ENCODE measurements around the gene CASKIN1.

The CASKIN1 gene, protein sequence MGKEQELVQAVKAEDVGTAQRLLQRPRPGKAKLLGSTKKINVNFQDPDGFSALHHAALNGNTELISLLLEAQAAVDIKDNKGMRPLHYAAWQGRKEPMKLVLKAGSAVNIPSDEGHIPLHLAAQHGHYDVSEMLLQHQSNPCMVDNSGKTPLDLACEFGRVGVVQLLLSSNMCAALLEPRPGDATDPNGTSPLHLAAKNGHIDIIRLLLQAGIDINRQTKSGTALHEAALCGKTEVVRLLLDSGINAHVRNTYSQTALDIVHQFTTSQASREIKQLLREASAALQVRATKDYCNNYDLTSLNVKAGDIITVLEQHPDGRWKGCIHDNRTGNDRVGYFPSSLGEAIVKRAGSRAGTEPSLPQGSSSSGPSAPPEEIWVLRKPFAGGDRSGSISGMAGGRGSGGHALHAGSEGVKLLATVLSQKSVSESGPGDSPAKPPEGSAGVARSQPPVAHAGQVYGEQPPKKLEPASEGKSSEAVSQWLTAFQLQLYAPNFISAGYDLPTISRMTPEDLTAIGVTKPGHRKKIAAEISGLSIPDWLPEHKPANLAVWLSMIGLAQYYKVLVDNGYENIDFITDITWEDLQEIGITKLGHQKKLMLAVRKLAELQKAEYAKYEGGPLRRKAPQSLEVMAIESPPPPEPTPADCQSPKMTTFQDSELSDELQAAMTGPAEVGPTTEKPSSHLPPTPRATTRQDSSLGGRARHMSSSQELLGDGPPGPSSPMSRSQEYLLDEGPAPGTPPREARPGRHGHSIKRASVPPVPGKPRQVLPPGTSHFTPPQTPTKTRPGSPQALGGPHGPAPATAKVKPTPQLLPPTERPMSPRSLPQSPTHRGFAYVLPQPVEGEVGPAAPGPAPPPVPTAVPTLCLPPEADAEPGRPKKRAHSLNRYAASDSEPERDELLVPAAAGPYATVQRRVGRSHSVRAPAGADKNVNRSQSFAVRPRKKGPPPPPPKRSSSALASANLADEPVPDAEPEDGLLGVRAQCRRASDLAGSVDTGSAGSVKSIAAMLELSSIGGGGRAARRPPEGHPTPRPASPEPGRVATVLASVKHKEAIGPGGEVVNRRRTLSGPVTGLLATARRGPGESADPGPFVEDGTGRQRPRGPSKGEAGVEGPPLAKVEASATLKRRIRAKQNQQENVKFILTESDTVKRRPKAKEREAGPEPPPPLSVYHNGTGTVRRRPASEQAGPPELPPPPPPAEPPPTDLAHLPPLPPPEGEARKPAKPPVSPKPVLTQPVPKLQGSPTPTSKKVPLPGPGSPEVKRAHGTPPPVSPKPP (N-terminal part only)

DNA sequence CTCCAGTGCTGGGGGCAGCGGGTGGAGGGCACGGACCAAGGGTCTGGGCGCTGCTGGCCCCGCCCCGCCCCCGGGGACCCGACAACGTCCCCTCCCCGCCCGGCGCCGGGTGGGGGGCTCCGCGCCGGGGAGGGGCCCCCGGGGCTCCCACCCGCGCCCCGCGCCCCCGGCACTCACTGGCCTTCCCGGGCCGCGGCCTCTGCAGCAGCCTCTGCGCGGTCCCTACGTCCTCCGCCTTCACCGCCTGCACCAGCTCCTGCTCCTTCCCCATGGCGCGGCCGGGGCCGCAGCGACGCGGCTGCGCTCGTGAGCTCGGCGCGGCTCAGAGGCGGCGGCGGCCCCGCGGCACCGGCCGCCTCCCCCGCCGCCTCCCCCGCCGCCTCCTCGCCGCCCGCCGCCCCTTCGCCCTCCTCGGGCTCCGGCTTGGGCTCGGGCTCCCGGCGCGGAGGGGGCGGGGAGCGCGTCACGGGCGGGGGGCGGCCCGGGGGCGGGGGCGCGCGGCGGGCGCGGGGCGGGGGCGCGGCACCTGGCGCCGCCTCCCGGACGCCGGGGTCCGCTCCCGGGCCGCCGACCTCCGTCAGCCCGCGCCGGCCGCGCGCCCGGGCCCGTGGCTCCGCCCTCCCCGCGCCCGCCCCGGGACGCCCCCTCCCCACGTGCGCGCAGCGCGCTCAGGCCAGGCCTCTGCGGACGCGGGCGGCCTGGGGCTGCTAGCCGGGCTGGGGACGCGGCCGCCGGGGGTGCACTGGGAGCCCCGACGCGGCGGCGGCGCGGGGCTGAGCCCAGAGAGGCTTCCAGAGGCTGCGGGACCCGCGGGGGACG lies at the start of gene CASKIN1:
TSS of gene CASKIN1 (minus strand) at position 444 of the 819 bp plus-strand sequence. CDS start at position 271, 173 bp downstream.
- peak within 1 kb of the TSS; percentile 18 for H3K4me3 ChIP-seq (replicated peaks; ENCODE audit: low read depth, low read length)
- TF ChIP-seq CTCF (IDR thresholded peaks at IDR 0.05; ENCODE audit: insufficient read depth, low read length, poor library complexity, severe bottlenecking): no peak
- peaks cover 2% of the 10 kb centered on the region; the same call in 1 of the 2 replicates for H3K27me3 ChIP-seq (replicated peaks; ENCODE audit: control insufficient read depth, insufficient read depth, low read length)
- H3K36me3 ChIP-seq (ENCODE audit: control insufficient read depth, insufficient read depth, low read length): no peaks in the 10 kb centered on the region
- no peak for DNase-seq (ENCODE audit: extremely low read depth, insufficient read length)

DNA sequence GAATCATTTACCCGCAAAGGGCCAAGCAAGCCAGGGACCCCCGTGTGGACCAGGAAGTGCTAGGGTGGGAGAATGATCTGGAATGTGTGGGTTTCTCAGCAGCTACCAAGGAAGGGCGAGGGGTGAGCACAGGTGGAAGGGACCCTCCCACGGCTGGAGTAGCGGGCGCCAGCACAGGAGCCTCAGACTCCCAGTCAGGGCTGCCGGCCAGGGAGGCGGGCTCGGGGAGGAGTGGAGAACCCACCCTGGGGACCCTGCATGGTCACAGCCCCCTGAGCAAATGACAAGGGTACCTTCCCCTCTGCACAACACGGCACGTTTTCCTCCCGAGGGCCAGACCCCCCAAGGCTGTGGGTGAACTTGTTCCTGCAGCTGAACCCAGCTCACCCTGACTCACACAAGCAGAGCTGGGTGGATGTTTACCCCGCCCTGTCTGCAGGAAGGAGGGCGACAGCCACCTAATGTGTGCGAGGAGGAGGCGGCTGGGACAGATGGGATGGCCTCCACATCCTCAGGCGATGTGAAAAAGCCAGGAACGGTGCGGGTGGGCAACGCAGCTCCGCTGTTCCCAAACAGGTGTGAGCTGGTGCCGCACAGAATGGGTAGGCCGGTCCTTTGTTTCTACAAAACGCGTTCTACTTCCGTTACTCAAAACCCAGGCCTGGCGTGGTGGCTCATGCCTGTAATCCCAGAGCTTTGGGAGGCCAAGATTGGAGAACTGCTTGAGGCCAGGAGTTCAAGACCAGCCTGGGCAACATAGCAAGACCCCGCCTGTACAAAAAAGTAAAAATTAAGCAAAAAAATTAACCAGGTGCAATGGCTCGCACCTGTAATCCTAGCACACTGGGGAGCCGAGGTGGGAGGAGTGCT lies 48.8 kb upstream of the CASKIN1 start:
- DNase-seq (ENCODE audit: extremely low read depth, insufficient read length): no peak
- Histone ChIP-seq H3K4me3 (replicated peaks; ENCODE audit: low read depth, low read length) (no peak overlapping the region), H3K36me3 (ENCODE audit: control insufficient read depth, insufficient read depth, low read length) (peaks cover 24% of the 10 kb centered on the region), H3K27me3 (replicated peaks; ENCODE audit: control insufficient read depth, insufficient read depth, low read length) (no peaks in the 10 kb centered on the region)
- no peak for TF ChIP-seq CTCF (IDR thresholded peaks at IDR 0.05; ENCODE audit: insufficient read depth, low read length, poor library complexity, severe bottlenecking)

GRCh38 chr16:2244301-2244700 lies 47.9 kb upstream of the CASKIN1 start:
- no peak for TF ChIP-seq CTCF (IDR thresholded peaks at IDR 0.05; ENCODE audit: insufficient read depth, low read length, poor library complexity, severe bottlenecking)
- H3K27me3 ChIP-seq (replicated peaks; ENCODE audit: control insufficient read depth, insufficient read depth, low read length): no peaks in the 10 kb centered on the region
- no peak overlapping the region for H3K4me3 ChIP-seq (replicated peaks; ENCODE audit: low read depth, low read length)
- no peak for DNase-seq (ENCODE audit: extremely low read depth, insufficient read length)
- H3K36me3 ChIP-seq (ENCODE audit: control insufficient read depth, insufficient read depth, low read length): peaks cover 28% of the 10 kb centered on the region

GRCh38 chr16:2243781-2244180 lies 47.4 kb upstream of the CASKIN1 start:
- TF ChIP-seq CTCF (IDR thresholded peaks at IDR 0.05; ENCODE audit: insufficient read depth, low read length, poor library complexity, severe bottlenecking): no peak
- peaks cover 28% of the 10 kb centered on the region for H3K36me3 ChIP-seq (ENCODE audit: control insufficient read depth, insufficient read depth, low read length)
- no peak for DNase-seq (ENCODE audit: extremely low read depth, insufficient read length)

More at GRCh38 chr16:2243781-2244180, 47.4 kb upstream of the CASKIN1 start:
- no peaks in the 10 kb centered on the region for H3K27me3 ChIP-seq (replicated peaks; ENCODE audit: control insufficient read depth, insufficient read depth, low read length)
- H3K4me3 ChIP-seq (replicated peaks; ENCODE audit: low read depth, low read length): no peak overlapping the region
